Adrenal gland (tissue), 5 donors: Measurements from ENCODE around the gene MAD1L1.

Experiments used
- CTCF ChIP-seq, 6 experiments: fragments of 450-650 bp in 4 of 6; fragments of 200-600 bp in 2 of 6; sonication (generic) in 1 of 6; IDR thresholded peaks; 1 replicate in 5 of 6; 2 replicates in 1 of 6; pipeline versions ENCODE4 v1.5.1 to v1.8.0; 2016 to 2021; ENCODE audit warnings: antibody characterized with exemption in 6 of 6, mild to moderate bottlenecking in 2 of 6, moderate library complexity in 1 of 6
- POLR2A ChIP-seq, 2 donors: fragments of 450-650 bp; IDR thresholded peaks; one replicate each; pipeline ENCODE4 v1.6.1; 2017; ENCODE audit warnings: antibody characterized with exemption in 2 of 2, mild to moderate bottlenecking in 2 of 2, moderate library complexity in 1 of 2
- donor health status: DM: no; HTN: no; CAD: no.

GRCh38 chr7:1884583-1885350 lies 348.0 kb downstream of the MAD1L1 start:
- TF ChIP-seq CTCF (IDR thresholded peaks at IDR 0.05) (no peak), POLR2A (IDR thresholded peaks at IDR 0.05) (no peak)
